Measurements from ENCODE around the gene ZBTB20.

Gene ZBTB20

GRCh38 chr3:114361391-114361790, 785.7 kb downstream of the ZBTB20 start:
- no peaks in the 10 kb centered on the region for H3K9me3 ChIP-seq (ENCODE audit: control insufficient read depth in 2 of 2, low read length in 2 of 2)
- H3K4me3 ChIP-seq (ENCODE audit: low read length in 2 of 2), result no peak overlapping the region
- H3K4me1 ChIP-seq (ENCODE audit: control insufficient read depth in 2 of 2, insufficient read depth in 2 of 2, low read length in 2 of 2), result no peaks in the 10 kb centered on the region
- H3K27ac ChIP-seq (ENCODE audit: low read depth in 2 of 2, low read length in 2 of 2), result no peak overlapping the region
- H3K27me3 ChIP-seq (ENCODE audit: control insufficient read depth in 2 of 2, insufficient read depth in 2 of 2, low read length in 2 of 2), result no peaks in the 10 kb centered on the region
- H3K9ac ChIP-seq (ENCODE audit: low read depth in 1 of 2, low read length in 2 of 2), result no peak overlapping the region
- H3K36me3 ChIP-seq (ENCODE audit: control insufficient read depth in 2 of 2, insufficient read depth in 2 of 2, low read length in 2 of 2), result no peaks in the 10 kb centered on the region

GRCh38 chr3:114356525-114356924, 790.6 kb downstream of the ZBTB20 start:
- Histone ChIP-seq H3K27ac (ENCODE audit: low read depth in 2 of 2, low read length in 2 of 2) (no peak overlapping the region), H3K4me1 (ENCODE audit: control insufficient read depth in 2 of 2, insufficient read depth in 2 of 2, low read length in 2 of 2) (no peaks in the 10 kb centered on the region), H3K9me3 (ENCODE audit: control insufficient read depth in 2 of 2, low read length in 2 of 2) (no peaks in the 10 kb centered on the region), H3K27me3 (ENCODE audit: control insufficient read depth in 2 of 2, insufficient read depth in 2 of 2, low read length in 2 of 2) (no peaks in the 10 kb centered on the region), H3K36me3 (ENCODE audit: control insufficient read depth in 2 of 2, insufficient read depth in 2 of 2, low read length in 2 of 2) (peaks cover 0 to 3% of the 10 kb centered on the region in 2 donors), H3K4me3 (ENCODE audit: low read length in 2 of 2) (no peak overlapping the region), H3K9ac (ENCODE audit: low read depth in 1 of 2, low read length in 2 of 2) (no peak overlapping the region)

GRCh38 chr3:114356066-114356465, 791.0 kb downstream of the ZBTB20 start:
- no peak overlapping the region for H3K9ac ChIP-seq (ENCODE audit: low read depth in 1 of 2, low read length in 2 of 2)
- no peak overlapping the region for H3K4me3 ChIP-seq (ENCODE audit: low read length in 2 of 2)
- H3K4me1 ChIP-seq (ENCODE audit: control insufficient read depth in 2 of 2, insufficient read depth in 2 of 2, low read length in 2 of 2), result no peaks in the 10 kb centered on the region
- H3K27ac ChIP-seq (ENCODE audit: low read depth in 2 of 2, low read length in 2 of 2), result no peak overlapping the region
- H3K27me3 ChIP-seq (ENCODE audit: control insufficient read depth in 2 of 2, insufficient read depth in 2 of 2, low read length in 2 of 2), result no peaks in the 10 kb centered on the region
- H3K9me3 ChIP-seq (ENCODE audit: control insufficient read depth in 2 of 2, low read length in 2 of 2), result no peaks in the 10 kb centered on the region
- peaks cover 4 to 8% of the 10 kb centered on the region in 2 donors for H3K36me3 ChIP-seq (ENCODE audit: control insufficient read depth in 2 of 2, insufficient read depth in 2 of 2, low read length in 2 of 2)

GRCh38 chr3:114355653-114356052, 791.4 kb downstream of the ZBTB20 start:
- H3K36me3 ChIP-seq (ENCODE audit: control insufficient read depth in 2 of 2, insufficient read depth in 2 of 2, low read length in 2 of 2), result peaks cover 8 to 10% of the 10 kb centered on the region in 2 donors
- no peaks in the 10 kb centered on the region for H3K27me3 ChIP-seq (ENCODE audit: control insufficient read depth in 2 of 2, insufficient read depth in 2 of 2, low read length in 2 of 2)
- H3K27ac ChIP-seq (ENCODE audit: low read depth in 2 of 2, low read length in 2 of 2), result no peak overlapping the region
- H3K9me3 ChIP-seq (ENCODE audit: control insufficient read depth in 2 of 2, low read length in 2 of 2), result no peaks in the 10 kb centered on the region
- H3K4me3 ChIP-seq (ENCODE audit: low read length in 2 of 2), result no peak overlapping the region
- H3K9ac ChIP-seq (ENCODE audit: low read depth in 1 of 2, low read length in 2 of 2), result no peak overlapping the region
- H3K4me1 ChIP-seq (ENCODE audit: control insufficient read depth in 2 of 2, insufficient read depth in 2 of 2, low read length in 2 of 2), result no peaks in the 10 kb centered on the region

GRCh38 chr3:114351822-114352145, 795.3 kb downstream of the ZBTB20 start:
- no peaks in the 10 kb centered on the region for H3K9me3 ChIP-seq (ENCODE audit: control insufficient read depth in 2 of 2, low read length in 2 of 2)
- no peak overlapping the region for H3K4me3 ChIP-seq (ENCODE audit: low read length in 2 of 2)
- H3K9ac ChIP-seq (ENCODE audit: low read depth in 1 of 2, low read length in 2 of 2), result no peak overlapping the region
- H3K36me3 ChIP-seq (ENCODE audit: control insufficient read depth in 2 of 2, insufficient read depth in 2 of 2, low read length in 2 of 2), result peaks cover 16 to 21% of the 10 kb centered on the region in 2 donors
- no peak overlapping the region for H3K27ac ChIP-seq (ENCODE audit: low read depth in 2 of 2, low read length in 2 of 2)
- H3K4me1 ChIP-seq (ENCODE audit: control insufficient read depth in 2 of 2, insufficient read depth in 2 of 2, low read length in 2 of 2), result no peaks in the 10 kb centered on the region
- no peaks in the 10 kb centered on the region for H3K27me3 ChIP-seq (ENCODE audit: control insufficient read depth in 2 of 2, insufficient read depth in 2 of 2, low read length in 2 of 2)

- H3K4me1 ChIP-seq (ENCODE audit: control insufficient read depth in 2 of 2, insufficient read depth in 2 of 2, low read length in 2 of 2), result no peaks in the 10 kb centered on the region
- H3K4me3 ChIP-seq (ENCODE audit: low read length in 2 of 2), result no peak overlapping the region
- no peak overlapping the region for H3K27ac ChIP-seq (ENCODE audit: low read depth in 2 of 2, low read length in 2 of 2)
- H3K36me3 ChIP-seq (ENCODE audit: control insufficient read depth in 2 of 2, insufficient read depth in 2 of 2, low read length in 2 of 2), result peaks cover 16 to 21% of the 10 kb centered on the region in 2 donors
- H3K9ac ChIP-seq (ENCODE audit: low read depth in 1 of 2, low read length in 2 of 2), result no peak overlapping the region
- H3K9me3 ChIP-seq (ENCODE audit: control insufficient read depth in 2 of 2, low read length in 2 of 2), result no peaks in the 10 kb centered on the region
- no peaks in the 10 kb centered on the region for H3K27me3 ChIP-seq (ENCODE audit: control insufficient read depth in 2 of 2, insufficient read depth in 2 of 2, low read length in 2 of 2)
These were observed 795.8 kb downstream of the ZBTB20 start for GRCh38 chr3:114351123-114351821.

GRCh38 chr3:114350690-114351089, 796.4 kb downstream of the ZBTB20 start:
- no peaks in the 10 kb centered on the region for H3K27me3 ChIP-seq (ENCODE audit: control insufficient read depth in 2 of 2, insufficient read depth in 2 of 2, low read length in 2 of 2)
- H3K9me3 ChIP-seq (ENCODE audit: control insufficient read depth in 2 of 2, low read length in 2 of 2), result no peaks in the 10 kb centered on the region
- H3K27ac ChIP-seq (ENCODE audit: low read depth in 2 of 2, low read length in 2 of 2), result no peak overlapping the region
- H3K4me3 ChIP-seq (ENCODE audit: low read length in 2 of 2), result no peak overlapping the region
- H3K36me3 ChIP-seq (ENCODE audit: control insufficient read depth in 2 of 2, insufficient read depth in 2 of 2, low read length in 2 of 2), result peaks cover 16 to 21% of the 10 kb centered on the region in 2 donors
- H3K9ac ChIP-seq (ENCODE audit: low read depth in 1 of 2, low read length in 2 of 2), result no peak overlapping the region
- no peaks in the 10 kb centered on the region for H3K4me1 ChIP-seq (ENCODE audit: control insufficient read depth in 2 of 2, insufficient read depth in 2 of 2, low read length in 2 of 2)

- Histone ChIP-seq H3K27me3 (ENCODE audit: control insufficient read depth in 2 of 2, insufficient read depth in 2 of 2, low read length in 2 of 2) (no peaks in the 10 kb centered on the region), H3K27ac (ENCODE audit: low read depth in 2 of 2, low read length in 2 of 2) (no peak overlapping the region), H3K4me3 (ENCODE audit: low read length in 2 of 2) (no peak overlapping the region), H3K36me3 (ENCODE audit: control insufficient read depth in 2 of 2, insufficient read depth in 2 of 2, low read length in 2 of 2) (peaks cover 16 to 21% of the 10 kb centered on the region in 2 donors), H3K4me1 (ENCODE audit: control insufficient read depth in 2 of 2, insufficient read depth in 2 of 2, low read length in 2 of 2) (no peaks in the 10 kb centered on the region), H3K9ac (ENCODE audit: low read depth in 1 of 2, low read length in 2 of 2) (no peak overlapping the region), H3K9me3 (ENCODE audit: control insufficient read depth in 2 of 2, low read length in 2 of 2) (no peaks in the 10 kb centered on the region)
These were observed 796.8 kb downstream of the ZBTB20 start for GRCh38 chr3:114350271-114350670.

- no peak overlapping the region for H3K9ac ChIP-seq (ENCODE audit: low read depth in 1 of 2, low read length in 2 of 2)
- no peaks in the 10 kb centered on the region for H3K4me1 ChIP-seq (ENCODE audit: control insufficient read depth in 2 of 2, insufficient read depth in 2 of 2, low read length in 2 of 2)
- H3K4me3 ChIP-seq (ENCODE audit: low read length in 2 of 2), result no peak overlapping the region
- H3K9me3 ChIP-seq (ENCODE audit: control insufficient read depth in 2 of 2, low read length in 2 of 2), result no peaks in the 10 kb centered on the region
- H3K27me3 ChIP-seq (ENCODE audit: control insufficient read depth in 2 of 2, insufficient read depth in 2 of 2, low read length in 2 of 2), result no peaks in the 10 kb centered on the region
- H3K36me3 ChIP-seq (ENCODE audit: control insufficient read depth in 2 of 2, insufficient read depth in 2 of 2, low read length in 2 of 2), result peaks cover 0 to 4% of the 10 kb centered on the region in 2 donors
- H3K27ac ChIP-seq (ENCODE audit: low read depth in 2 of 2, low read length in 2 of 2), result no peak overlapping the region
These were observed 802.6 kb downstream of the ZBTB20 start for GRCh38 chr3:114344492-114344891.

- H3K27ac ChIP-seq (ENCODE audit: low read depth in 2 of 2, low read length in 2 of 2), result no peak overlapping the region
- peaks cover 0 to 3% of the 10 kb centered on the region in 2 donors for H3K36me3 ChIP-seq (ENCODE audit: control insufficient read depth in 2 of 2, insufficient read depth in 2 of 2, low read length in 2 of 2)
- no peaks in the 10 kb centered on the region for H3K27me3 ChIP-seq (ENCODE audit: control insufficient read depth in 2 of 2, insufficient read depth in 2 of 2, low read length in 2 of 2)
These were observed 808.3 kb downstream of the ZBTB20 start for GRCh38 chr3:114338651-114339357.

More at GRCh38 chr3:114338651-114339357, 808.3 kb downstream of the ZBTB20 start:
- Histone ChIP-seq H3K4me3 (ENCODE audit: low read length in 2 of 2) (no peak overlapping the region), H3K4me1 (ENCODE audit: control insufficient read depth in 2 of 2, insufficient read depth in 2 of 2, low read length in 2 of 2) (no peaks in the 10 kb centered on the region), H3K9me3 (ENCODE audit: control insufficient read depth in 2 of 2, low read length in 2 of 2) (no peaks in the 10 kb centered on the region), H3K9ac (ENCODE audit: low read depth in 1 of 2, low read length in 2 of 2) (no peak overlapping the region)

Data from mucosa of rectum (tissue), 2 donors.